Tibial artery (tissue), 4 donors: ENCODE data around the gene RBP5.
A peak's percentile ranks its signal among the peaks of the same experiment; 100 is the strongest.

ENCODE experiments used
- DNase-seq, 2 donors: peaks; one replicate each; pipeline ENCODE4 v3.0.0-alpha.2; 2019
- H3K27ac ChIP-seq, 2 donors: fragments of 200-600 bp; sonication (generic) in 1 of 2; 1 replicate in 1 of 2; 2 replicates in 1 of 2; pipeline ENCODE4 v1.5.1; 2018 to 2019; ENCODE audit warnings: mild to moderate bottlenecking in 1 of 2
- H3K27me3 ChIP-seq, 2 donors: fragments of 200-600 bp; sonication (generic) in 1 of 2; one replicate each; pipeline versions ENCODE4 v1.5.1 to v1.6.0; 2016 to 2019
- H3K36me3 ChIP-seq, 3 donors: fragments of 200-600 bp; sonication (generic) in 2 of 3; one replicate each; pipeline ENCODE4 v1.5.1; 2016 to 2019; ENCODE audit warnings: mild to moderate bottlenecking in 2 of 3
- H3K4me1 ChIP-seq, 4 donors: fragments of 200-600 bp; sonication (generic) in 2 of 4; 1 replicate in 3 of 4; 2 replicates in 1 of 4; pipeline ENCODE4 v1.5.1; 2016 to 2019
- H3K4me3 ChIP-seq, 2 donors: fragments of 200-600 bp; sonication (generic) in 1 of 2; 1 replicate in 1 of 2; 2 replicates in 1 of 2; pipeline ENCODE4 v1.5.1; 2018 to 2019; ENCODE audit warnings: mild to moderate bottlenecking in 2 of 2
- H3K9me3 ChIP-seq, 3 donors: fragments of 200-600 bp; sonication (generic) in 1 of 3; one replicate each; pipeline ENCODE4 v1.5.1; 2016 to 2019
- CTCF ChIP-seq, 2 experiments: fragments of 200-600 bp in 1 of 2; fragments of 450-650 bp in 1 of 2; IDR thresholded peaks; one replicate each; pipeline ENCODE4 v1.5.1; 2017 to 2019; ENCODE audit warnings: antibody characterized with exemption in 2 of 2, mild to moderate bottlenecking in 1 of 2, moderate library complexity in 1 of 2
- intact Hi-C: fragments of 100-400 bp; cut with DNase I; formaldehyde crosslinking; loops from one replicate; pipeline ENCODE4 v1.15.0; 2023; ENCODE audit warnings: low total_unique reads

Gene RBP5

GRCh38 chr12:7142056-7142644 lies 13.5 kb upstream of the RBP5 start:
- peak; percentile 53 to 56 for TF ChIP-seq CTCF (IDR thresholded peaks at IDR 0.05)
- no peak for DNase-seq
- intact Hi-C loops = no loop called here
- Histone ChIP-seq H3K4me3 (no peak overlapping the region), H3K27ac (no peak overlapping the region), H3K9me3 (no peaks in the 10 kb centered on the region), H3K36me3 (peaks cover 0 to 64% (median 18%) of the 10 kb centered on the region in 3 donors), H3K4me1 (no peaks in the 10 kb centered on the region), H3K27me3 (no peaks in the 10 kb centered on the region)

DNA sequence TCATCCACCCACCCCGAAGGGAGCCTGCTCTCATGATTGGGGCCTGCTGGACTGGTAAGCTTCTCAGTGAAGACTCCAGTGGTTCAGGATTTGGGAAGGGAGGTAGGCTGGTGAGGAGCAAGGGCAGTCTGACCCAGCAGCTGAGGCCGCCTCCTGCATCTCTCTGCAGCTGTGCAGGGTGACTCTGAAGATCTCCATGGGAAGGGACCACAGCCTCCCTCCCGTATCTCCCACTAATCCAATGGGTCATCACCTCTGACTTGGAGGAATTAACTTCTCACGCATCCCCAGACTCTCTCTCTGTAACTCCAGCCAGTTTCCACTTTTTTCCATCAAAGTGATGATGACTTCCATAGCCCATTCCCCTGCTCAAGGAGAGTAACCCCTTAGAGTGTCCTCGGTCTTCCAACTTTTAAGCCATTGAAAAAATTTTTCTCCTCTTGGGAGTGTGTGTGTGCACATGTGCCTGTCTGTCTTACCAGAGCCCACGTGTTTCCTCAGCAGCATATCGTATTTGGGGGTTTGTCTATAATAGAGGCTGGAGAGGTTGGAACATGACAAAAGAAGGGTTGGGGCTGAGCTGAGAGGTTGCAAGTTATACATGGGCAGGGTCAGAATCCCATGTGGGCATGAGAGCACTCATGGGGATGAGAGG lies 12.8 kb upstream of the RBP5 start:
- Histone ChIP-seq H3K4me1 (no peaks in the 10 kb centered on the region), H3K9me3 (no peaks in the 10 kb centered on the region), H3K27ac (no peak overlapping the region), H3K36me3 (peaks cover 0 to 64% (median 21%) of the 10 kb centered on the region in 3 donors), H3K4me3 (no peak overlapping the region), H3K27me3 (no peaks in the 10 kb centered on the region)
- no peak for TF ChIP-seq CTCF (IDR thresholded peaks at IDR 0.05)
- no peak for DNase-seq
- intact Hi-C loops = no loop called here

DNA sequence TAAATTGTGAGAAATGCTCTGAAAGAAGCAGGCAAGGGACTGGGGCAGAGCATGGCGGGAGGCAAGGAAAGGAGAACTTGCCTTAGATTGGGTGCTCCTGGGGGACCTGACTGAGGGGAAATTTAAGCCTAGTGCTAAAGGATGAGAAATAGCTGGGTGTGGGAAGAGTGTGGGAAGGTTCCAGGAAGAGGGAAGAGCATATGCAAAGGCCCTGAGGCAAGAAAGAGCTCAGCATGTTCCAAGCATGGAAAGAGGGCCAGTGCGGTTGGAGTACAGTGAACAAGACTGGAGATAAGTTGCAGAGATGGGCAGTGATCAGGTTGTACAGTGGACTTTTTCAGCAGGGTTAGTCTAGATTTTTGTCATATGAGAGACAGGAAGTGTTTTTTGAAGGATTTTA lies 10.5 kb upstream of the RBP5 start:
- peaks cover 0 to 77% (median 22%) of the 10 kb centered on the region in 3 donors for H3K36me3 ChIP-seq
- no peak overlapping the region for H3K27ac ChIP-seq
- no peaks in the 10 kb centered on the region for H3K9me3 ChIP-seq
- no peaks in the 10 kb centered on the region for H3K27me3 ChIP-seq
- DNase-seq = no peak
- no peak overlapping the region for H3K4me3 ChIP-seq
- TF ChIP-seq CTCF (IDR thresholded peaks at IDR 0.05) = no peak
- H3K4me1 ChIP-seq = no peaks in the 10 kb centered on the region
- intact Hi-C loops = no loop called here

GRCh38 chr12:7137908-7138307 lies 9.2 kb upstream of the RBP5 start:
- TF ChIP-seq CTCF (IDR thresholded peaks at IDR 0.05) = no peak
- no peak for DNase-seq
- no peak overlapping the region for H3K4me3 ChIP-seq
- no peaks in the 10 kb centered on the region for H3K4me1 ChIP-seq
- no peaks in the 10 kb centered on the region for H3K27me3 ChIP-seq
- peaks cover 0 to 72% (median 18%) of the 10 kb centered on the region in 3 donors for H3K36me3 ChIP-seq
- intact Hi-C loops = no loop called here
- no peak overlapping the region for H3K27ac ChIP-seq
- no peaks in the 10 kb centered on the region for H3K9me3 ChIP-seq

GRCh38 chr12:7136676-7137075 lies 8.0 kb upstream of the RBP5 start:
- H3K27me3 ChIP-seq = no peaks in the 10 kb centered on the region
- H3K27ac ChIP-seq = no peak overlapping the region
- no peak overlapping the region for H3K4me3 ChIP-seq
- no peaks in the 10 kb centered on the region for H3K4me1 ChIP-seq
- intact Hi-C loops = no loop called here
- no peaks in the 10 kb centered on the region for H3K9me3 ChIP-seq
- TF ChIP-seq CTCF (IDR thresholded peaks at IDR 0.05) = no peak
- DNase-seq = no peak
- peaks cover 0 to 60% (median 16%) of the 10 kb centered on the region in 3 donors for H3K36me3 ChIP-seq
